Gastroesophageal sphincter (tissue), 4 donors: ENCODE results near the gene INSYN2A. TPM values are rescaled to one million over a fixed set of nuclear protein-coding genes. Genes with fewer than 3 reads are reported as not detected.
A peak's percentile ranks its signal among the peaks of the same experiment; 100 is the strongest.

ENCODE experiments used
- ATAC-seq: fragments of 150-250 bp; one replicate; pipeline ENCODE4 v1.9.1; 2016; ENCODE audit warnings: mild to moderate bottlenecking, moderate library complexity
- H3K27ac ChIP-seq, 4 donors: fragments of 200-600 bp; sonication (generic) in 3 of 4; 1 replicate in 3 of 4; 2 replicates in 1 of 4; pipeline ENCODE4 v1.5.1; 2016 to 2019
- H3K27me3 ChIP-seq: fragments of 200-600 bp; sonication (generic); one replicate; pipeline ENCODE4 v1.5.1; 2019
- H3K36me3 ChIP-seq, 2 donors: fragments of 200-600 bp; sonication (generic); one replicate each; pipeline ENCODE4 v1.5.1; 2019; ENCODE audit warnings: control low read depth in 1 of 2
- H3K4me1 ChIP-seq, 3 donors: fragments of 200-600 bp; sonication (generic); 1 replicate in 2 of 3; 2 replicates in 1 of 3; pipeline ENCODE4 v1.5.1; 2016 to 2019; ENCODE audit warnings: control low read depth in 2 of 3
- H3K4me3 ChIP-seq, 2 donors: fragments of 200-600 bp; sonication (generic); one replicate each; pipeline ENCODE4 v1.5.1; 2019; ENCODE audit warnings: mild to moderate bottlenecking in 1 of 2, moderate library complexity in 1 of 2
- H3K9me3 ChIP-seq, 3 donors: fragments of 200-600 bp; sonication (generic); one replicate each; pipeline ENCODE4 v1.5.1; 2017 to 2019; ENCODE audit warnings: control low read depth in 2 of 3
- CTCF ChIP-seq, 4 experiments: fragments of 200-600 bp in 2 of 4; fragments of 450-650 bp in 2 of 4; sonication (generic) in 1 of 4; IDR thresholded peaks; one replicate each; pipeline ENCODE4 v1.5.1; 2017 to 2019; ENCODE audit warnings: antibody characterized with exemption in 4 of 4, mild to moderate bottlenecking in 2 of 4, moderate library complexity in 2 of 4
- EP300 ChIP-seq: sonication (generic); formaldehyde crosslinking; IDR thresholded peaks from one replicate; pipeline ENCODE4 v1.6.1; 2017; ENCODE audit warnings: antibody characterized with exemption, mild to moderate bottlenecking
- POLR2A ChIP-seq, 2 donors: fragments of 450-650 bp; IDR thresholded peaks; one replicate each; pipeline ENCODE4 v1.6.1; 2017; ENCODE audit warnings: antibody characterized with exemption in 2 of 2, mild to moderate bottlenecking in 2 of 2, moderate library complexity in 1 of 2
- POLR2AphosphoS5 ChIP-seq: sonication (generic); formaldehyde crosslinking; IDR thresholded peaks from one replicate; pipeline ENCODE4 v1.6.1; 2017; ENCODE audit warnings: antibody characterized with exemption
- WGBS, 2 donors: methylation state at CpG; one replicate each; pipeline ENCODE4 v1.1.5; 2018; ENCODE audit warnings: low coverage in 1 of 2; 5-methylcytosine and 5-hydroxymethylcytosine counted together
- total RNA-seq, 4 donors: library from RNA; depleted of rRNA; stranded (reverse); fragments of >200 nt; gene quantifications; one replicate each; pipeline ENCODE4 v1.1.0, GENCODE V29; 2016

The INSYN2A gene
- total RNA-seq, 4 donors from 2014 or later = 0.22 to 0.85 (median 0.40) TPM; not detected in 1

GRCh38 chr10:127194599-127194998 lies 1.8 kb downstream of the INSYN2A start:
- no peaks in the 10 kb centered on the region for H3K9me3 ChIP-seq
- H3K27ac ChIP-seq = no peak overlapping the region
- WGBS, 2 donors = 69 to 75% methylated on average over 4 to 6 of the region's 16 CpGs
- ATAC-seq = no peak
- H3K36me3 ChIP-seq = no peaks in the 10 kb centered on the region
- peak overlapping the region in 1 of 2 donors; percentile 50 for H3K4me3 ChIP-seq
- H3K4me1 ChIP-seq = peaks cover 0 to 28% (median 15%) of the 10 kb centered on the region in 3 donors
- TF ChIP-seq CTCF (IDR thresholded peaks at IDR 0.05) (no peak), EP300 (no peak), POLR2A (IDR thresholded peaks at IDR 0.05) (no peak), POLR2AphosphoS5 (no peak)
- peaks cover 35% of the 10 kb centered on the region for H3K27me3 ChIP-seq

- no peak overlapping the region for H3K4me3 ChIP-seq
- WGBS, 2 donors = 72 to 82% methylated on average over 2 of the region's 2 CpGs
- H3K36me3 ChIP-seq = peaks cover 0 to 3% of the 10 kb centered on the region in 2 donors
- H3K27me3 ChIP-seq = peaks cover 38% of the 10 kb centered on the region
- peaks cover 0 to 28% (median 15%) of the 10 kb centered on the region in 3 donors for H3K4me1 ChIP-seq
- no peak overlapping the region for H3K27ac ChIP-seq
- TF ChIP-seq CTCF (IDR thresholded peaks at IDR 0.05) (no peak), POLR2AphosphoS5 (no peak), EP300 (no peak), POLR2A (IDR thresholded peaks at IDR 0.05) (no peak)
- H3K9me3 ChIP-seq = no peaks in the 10 kb centered on the region
- no peak for ATAC-seq
These were observed 2.3 kb downstream of the INSYN2A start for GRCh38 chr10:127194111-127194510.

GRCh38 chr10:127193125-127193524 lies 3.3 kb downstream of the INSYN2A start:
- no peak for TF ChIP-seq EP300
- TF ChIP-seq CTCF (IDR thresholded peaks at IDR 0.05) = no peak
- no peak for TF ChIP-seq POLR2A (IDR thresholded peaks at IDR 0.05)
- no peak for TF ChIP-seq POLR2AphosphoS5
- Histone ChIP-seq H3K4me3 (no peak overlapping the region), H3K27ac (no peak overlapping the region), H3K36me3 (peaks cover 0 to 7% of the 10 kb centered on the region in 2 donors), H3K9me3 (no peaks in the 10 kb centered on the region), H3K27me3 (peaks cover 44% of the 10 kb centered on the region), H3K4me1 (peaks cover 0 to 28% (median 15%) of the 10 kb centered on the region in 3 donors)
- 76 to 77% methylated on average over 3 to 7 of the region's 7 CpGs for WGBS, 2 donors
- ATAC-seq = no peak

- no peak for ATAC-seq
- H3K36me3 ChIP-seq = peaks cover 0 to 7% of the 10 kb centered on the region in 2 donors
These were observed 6.0 kb downstream of the INSYN2A start for GRCh38 chr10:127190427-127190826.

More at GRCh38 chr10:127190427-127190826, 6.0 kb downstream of the INSYN2A start:
- 74 to 90% methylated on average over 2 to 5 of the region's 5 CpGs for WGBS, 2 donors
- Histone ChIP-seq H3K27me3 (peaks cover 38% of the 10 kb centered on the region), H3K4me3 (no peak overlapping the region), H3K4me1 (peaks cover 0 to 14% (median 11%) of the 10 kb centered on the region in 3 donors), H3K27ac (no peak overlapping the region), H3K9me3 (no peaks in the 10 kb centered on the region)
- TF ChIP-seq CTCF (IDR thresholded peaks at IDR 0.05) (no peak), POLR2AphosphoS5 (no peak)
